Thyroid gland (tissue), 4 donors: ENCODE data around the gene LYSMD3. TPM values are rescaled to one million over a fixed set of nuclear protein-coding genes. Genes with fewer than 3 reads are reported as not detected.

ENCODE experiments used
- DNase-seq, 2 donors: peaks; one replicate each; pipeline ENCODE4 v3.0.0-alpha.2; 2019
- H3K27ac ChIP-seq, 3 donors: fragments of 200-600 bp; sonication (generic); 1 replicate in 2 of 3; 2 replicates in 1 of 3; pipeline ENCODE4 v1.5.1; 2016 to 2019; ENCODE audit warnings: mild to moderate bottlenecking in 1 of 3, moderate library complexity in 1 of 3
- H3K27me3 ChIP-seq: fragments of 200-600 bp; sonication (generic); one replicate; pipeline ENCODE4 v1.5.1; 2019
- H3K36me3 ChIP-seq, 2 donors: fragments of 200-600 bp; sonication (generic); one replicate each; pipeline ENCODE4 v1.5.1; 2016 to 2019
- H3K4me1 ChIP-seq, 2 donors: fragments of 200-600 bp; sonication (generic); one replicate each; pipeline ENCODE4 v1.5.1; 2017 to 2019
- H3K4me3 ChIP-seq, 3 donors: fragments of 200-600 bp; sonication (generic); replicated peaks in 1 of 3; 1 replicate in 2 of 3; 2 replicates in 1 of 3; pipeline ENCODE4 v1.5.1; 2016; ENCODE audit warnings: mild to moderate bottlenecking in 1 of 3
- H3K9me3 ChIP-seq: fragments of 200-600 bp; sonication (generic); one replicate; pipeline ENCODE4 v1.5.1; 2017
- CTCF ChIP-seq, 6 experiments: fragments of 200-600 bp in 3 of 6; fragments of 450-650 bp in 3 of 6; sonication (generic) in 3 of 6; IDR thresholded peaks; one replicate each; pipeline ENCODE4 v1.5.1; 2016 to 2019; ENCODE audit warnings: antibody characterized with exemption in 6 of 6, mild to moderate bottlenecking in 2 of 6, inconsistent platforms in 1 of 6, moderate library complexity in 1 of 6
- POLR2A ChIP-seq, 2 donors: fragments of 450-650 bp; IDR thresholded peaks; one replicate each; pipeline ENCODE4 v1.6.1; 2017; ENCODE audit warnings: antibody characterized with exemption in 2 of 2, mild to moderate bottlenecking in 2 of 2, moderate library complexity in 1 of 2
- WGBS, 2 donors: methylation state at CpG; one replicate each; pipeline ENCODE4 v1.1.5; 2017; 5-methylcytosine and 5-hydroxymethylcytosine counted together
- intact Hi-C: fragments of 100-400 bp; cut with DNase I; formaldehyde crosslinking; loops from one replicate; pipeline ENCODE4 v1.15.1; 2023
- total RNA-seq, 4 donors: library from RNA; depleted of rRNA; stranded (reverse); fragments of >200 nt; gene quantifications; one replicate each; pipeline ENCODE4 v1.2.3, GENCODE V29; 2016

The LYSMD3 gene
- total RNA-seq, 4 donors from 2014 or later = 20.9 to 32.7 (median 27.2) TPM

DNA sequence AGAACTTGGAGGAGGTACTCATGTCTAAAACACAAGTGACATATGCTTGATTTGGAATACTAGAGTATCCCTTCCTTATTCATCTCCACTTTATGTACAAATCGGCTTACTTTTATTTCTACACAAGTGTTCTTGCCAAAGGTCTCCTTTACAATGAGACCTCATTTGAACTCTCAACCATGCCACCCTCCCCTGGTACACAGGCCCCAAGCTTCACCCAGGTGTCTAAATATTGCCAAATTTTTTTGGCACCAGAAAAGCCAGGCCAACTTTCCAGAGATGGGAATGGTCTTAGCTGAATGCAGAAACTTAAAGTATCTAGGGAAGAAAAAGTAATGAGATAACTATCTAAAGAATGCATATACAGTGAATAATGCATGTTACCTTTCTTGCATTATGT, 18.9 kb downstream of the LYSMD3 start:
- no peak overlapping the region for H3K4me3 ChIP-seq
- intact Hi-C loops = no loop called here
- no peaks in the 10 kb centered on the region for H3K36me3 ChIP-seq
- no peak overlapping the region for H3K27ac ChIP-seq
- TF ChIP-seq POLR2A (IDR thresholded peaks at IDR 0.05) = no peak
- TF ChIP-seq CTCF (IDR thresholded peaks at IDR 0.05) = no peak
- no peaks in the 10 kb centered on the region for H3K27me3 ChIP-seq
- no peaks in the 10 kb centered on the region for H3K4me1 ChIP-seq
- no peaks in the 10 kb centered on the region for H3K9me3 ChIP-seq
- WGBS, 2 donors = 95% methylated on average over 1 of the region's 1 CpG
- no peak for DNase-seq

DNA sequence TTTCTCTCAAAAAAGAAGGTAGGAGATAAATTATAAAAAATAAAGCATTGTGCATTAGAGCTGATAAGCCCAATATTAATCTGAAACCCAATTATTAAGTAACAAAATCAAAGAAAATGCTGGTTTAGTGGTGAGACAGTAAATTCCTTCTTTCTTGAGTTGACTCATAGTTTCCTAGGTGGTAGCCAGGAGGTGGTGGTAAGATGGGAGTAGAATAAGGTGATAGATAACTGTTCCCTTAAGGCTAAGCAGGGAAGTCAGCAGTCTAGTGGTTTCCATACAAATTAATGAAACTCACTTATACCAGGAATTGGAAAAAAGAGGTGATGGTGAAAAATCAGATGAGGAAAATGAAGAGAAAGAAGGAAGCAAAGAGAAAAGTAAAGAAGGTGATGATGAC, 23.2 kb downstream of the LYSMD3 start:
- Histone ChIP-seq H3K4me3 (no peak overlapping the region), H3K9me3 (no peaks in the 10 kb centered on the region), H3K27ac (no peak overlapping the region), H3K4me1 (no peaks in the 10 kb centered on the region), H3K36me3 (no peaks in the 10 kb centered on the region), H3K27me3 (no peaks in the 10 kb centered on the region)
- TF ChIP-seq POLR2A (IDR thresholded peaks at IDR 0.05) = no peak
- TF ChIP-seq CTCF (IDR thresholded peaks at IDR 0.05) = no peak
- intact Hi-C loops = no loop called here
- DNase-seq = no peak

GRCh38 chr5:90504743-90505142, 24.6 kb downstream of the LYSMD3 start:
- Histone ChIP-seq H3K27me3 (no peaks in the 10 kb centered on the region), H3K27ac (no peak overlapping the region), H3K36me3 (no peaks in the 10 kb centered on the region), H3K4me1 (no peaks in the 10 kb centered on the region), H3K4me3 (no peak overlapping the region), H3K9me3 (no peaks in the 10 kb centered on the region)
- no peak for DNase-seq
- intact Hi-C loops = no loop called here
- WGBS, 2 donors = 89 to 95% methylated on average over 2 of the region's 2 CpGs
- no peak for TF ChIP-seq POLR2A (IDR thresholded peaks at IDR 0.05)

GRCh38 chr5:90503596-90503995, 25.8 kb downstream of the LYSMD3 start:
- Histone ChIP-seq H3K36me3 (no peaks in the 10 kb centered on the region), H3K27ac (no peak overlapping the region), H3K4me3 (no peak overlapping the region), H3K9me3 (no peaks in the 10 kb centered on the region), H3K27me3 (no peaks in the 10 kb centered on the region), H3K4me1 (no peaks in the 10 kb centered on the region)
- 75 to 87% methylated on average over 1 of the region's 1 CpG for WGBS, 2 donors
- TF ChIP-seq POLR2A (IDR thresholded peaks at IDR 0.05) = no peak
- no peak for TF ChIP-seq CTCF (IDR thresholded peaks at IDR 0.05)
- intact Hi-C loops = no loop called here
- no peak for DNase-seq

DNA sequence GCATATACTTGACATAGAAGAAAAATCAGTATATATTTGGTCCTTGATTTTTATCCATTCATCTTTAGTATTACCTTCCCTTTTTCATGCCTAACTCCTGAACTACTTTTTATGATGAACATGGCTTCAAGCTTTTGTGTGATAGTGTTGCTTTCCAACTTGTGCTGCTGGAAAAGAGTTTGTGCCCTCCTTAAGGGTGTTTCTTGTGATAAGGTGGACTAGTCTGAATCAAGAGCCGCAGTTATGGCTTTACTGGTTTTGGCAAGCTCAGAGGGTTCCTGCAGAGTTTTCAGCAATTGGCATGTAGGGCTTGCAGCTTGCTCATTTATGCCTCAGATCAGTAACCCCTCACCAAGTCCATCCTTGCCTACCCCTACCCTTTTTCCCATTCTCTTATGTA, 34.2 kb downstream of the LYSMD3 start:
- intact Hi-C loops = no loop called here
- TF ChIP-seq CTCF (IDR thresholded peaks at IDR 0.05) (no peak), POLR2A (IDR thresholded peaks at IDR 0.05) (no peak)
- Histone ChIP-seq H3K36me3 (no peaks in the 10 kb centered on the region), H3K27me3 (no peaks in the 10 kb centered on the region), H3K4me1 (no peaks in the 10 kb centered on the region), H3K4me3 (no peak overlapping the region), H3K9me3 (no peaks in the 10 kb centered on the region), H3K27ac (no peak overlapping the region)
- 93 to 100% methylated on average over 1 of the region's 1 CpG for WGBS, 2 donors
- DNase-seq = no peak

- TF ChIP-seq POLR2A (IDR thresholded peaks at IDR 0.05) (no peak), CTCF (IDR thresholded peaks at IDR 0.05) (no peak)
- Histone ChIP-seq H3K36me3 (no peaks in the 10 kb centered on the region), H3K27me3 (no peaks in the 10 kb centered on the region), H3K4me1 (no peaks in the 10 kb centered on the region), H3K4me3 (no peak overlapping the region), H3K27ac (no peak overlapping the region), H3K9me3 (no peaks in the 10 kb centered on the region)
- DNase-seq = no peak
- intact Hi-C loops = no loop called here
Observed at GRCh38 chr5:90494043-90494442, 35.3 kb downstream of the LYSMD3 start.
